ENCODE measurements around the gene GRK5.
A peak's percentile ranks its signal among the peaks of the same experiment; 100 is the strongest.

Gene GRK5

DNA sequence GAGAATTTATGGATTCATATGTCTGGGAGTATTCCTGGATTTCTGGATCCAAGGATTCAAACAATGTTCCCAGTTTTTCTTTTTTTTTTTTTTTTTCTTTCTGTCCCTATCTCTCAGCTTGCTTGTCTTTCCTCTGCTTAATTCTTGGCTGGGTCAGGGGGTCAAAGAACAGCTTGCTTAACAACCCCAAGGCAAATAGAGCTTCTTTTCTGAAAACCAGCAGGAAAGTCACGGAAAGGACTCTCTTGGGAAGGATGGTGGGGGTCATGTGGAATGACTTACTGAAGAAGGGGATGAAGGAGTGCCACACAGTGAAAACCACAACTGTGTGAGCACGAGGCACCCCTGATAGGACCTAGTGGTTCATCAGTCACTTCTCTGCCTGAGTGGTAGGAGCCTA, 36.1 kb downstream of the GRK5 start:
- no peak for DNase-seq
- no peak overlapping the region for H3K4me3 ChIP-seq (ENCODE audit: low read depth, low read length)
- no peak for TF ChIP-seq CTCF (IDR thresholded peaks at IDR 0.05; ENCODE audit: low read depth, low read length, missing control alignments)
- H3K27ac ChIP-seq: no peak overlapping the region
- no peaks in the 10 kb centered on the region for H3K27me3 ChIP-seq (replicated peaks)
- no peaks in the 10 kb centered on the region for H3K36me3 ChIP-seq (replicated peaks)
- in situ Hi-C loops (cut with HindIII; ENCODE audit: low pct_ligation_motif_present, low sequenced_read_pairs): no loop called here

- in situ Hi-C loops (cut with HindIII; ENCODE audit: low pct_ligation_motif_present, low sequenced_read_pairs): no loop called here
- DNase-seq: no peak
- TF ChIP-seq CTCF (IDR thresholded peaks at IDR 0.05; ENCODE audit: low read depth, low read length, missing control alignments): no peak
These were observed 36.6 kb downstream of the GRK5 start for GRCh38 chr10:119243967-119244366.

GRCh38 chr10:119245272-119245671, 37.9 kb downstream of the GRK5 start:
- DNase-seq: no peak
- in situ Hi-C loops (cut with HindIII; ENCODE audit: low pct_ligation_motif_present, low sequenced_read_pairs): no loop called here
- H3K27ac ChIP-seq: no peak overlapping the region

More at GRCh38 chr10:119243967-119244366, 36.6 kb downstream of the GRK5 start:
- Histone ChIP-seq H3K36me3 (replicated peaks) (no peaks in the 10 kb centered on the region), H3K27me3 (replicated peaks) (no peaks in the 10 kb centered on the region), H3K27ac (no peak overlapping the region), H3K4me3 (ENCODE audit: low read depth, low read length) (no peak overlapping the region)

GRCh38 chr10:119246862-119247549, 39.6 kb downstream of the GRK5 start:
- Histone ChIP-seq H3K27ac (peak overlapping the region; percentile 92), H3K4me3 (ENCODE audit: low read depth, low read length) (no peak overlapping the region), H3K36me3 (replicated peaks) (no peaks in the 10 kb centered on the region), H3K27me3 (replicated peaks) (no peaks in the 10 kb centered on the region)
- in situ Hi-C loops (cut with HindIII; ENCODE audit: low pct_ligation_motif_present, low sequenced_read_pairs): no loop called here
- peak; percentile 87 for DNase-seq
- no peak for TF ChIP-seq CTCF (IDR thresholded peaks at IDR 0.05; ENCODE audit: low read depth, low read length, missing control alignments)

More at GRCh38 chr10:119245272-119245671, 37.9 kb downstream of the GRK5 start:
- Histone ChIP-seq H3K36me3 (replicated peaks) (no peaks in the 10 kb centered on the region), H3K27me3 (replicated peaks) (no peaks in the 10 kb centered on the region), H3K4me3 (ENCODE audit: low read depth, low read length) (no peak overlapping the region)
- TF ChIP-seq CTCF (IDR thresholded peaks at IDR 0.05; ENCODE audit: low read depth, low read length, missing control alignments): no peak

GRCh38 chr10:119247550-119247894, 40.2 kb downstream of the GRK5 start:
- DNase-seq: no peak
- in situ Hi-C loops (cut with HindIII; ENCODE audit: low pct_ligation_motif_present, low sequenced_read_pairs): no loop called here
- Histone ChIP-seq H3K36me3 (replicated peaks) (no peaks in the 10 kb centered on the region), H3K27me3 (replicated peaks) (no peaks in the 10 kb centered on the region), H3K4me3 (ENCODE audit: low read depth, low read length) (no peak overlapping the region), H3K27ac (peak overlapping the region; percentile 92)
- no peak for TF ChIP-seq CTCF (IDR thresholded peaks at IDR 0.05; ENCODE audit: low read depth, low read length, missing control alignments)

- TF ChIP-seq CTCF (IDR thresholded peaks at IDR 0.05; ENCODE audit: low read depth, low read length, missing control alignments): no peak
- no peak for DNase-seq
- Histone ChIP-seq H3K4me3 (ENCODE audit: low read depth, low read length) (no peak overlapping the region), H3K36me3 (replicated peaks) (no peaks in the 10 kb centered on the region), H3K27ac (no peak overlapping the region), H3K27me3 (replicated peaks) (no peaks in the 10 kb centered on the region)
- in situ Hi-C loops (cut with HindIII; ENCODE audit: low pct_ligation_motif_present, low sequenced_read_pairs): no loop called here
These were observed 40.8 kb downstream of the GRK5 start for GRCh38 chr10:119248184-119248583.

Data from brain microvascular endothelial cell (primary cell).